Spleen (tissue), 11 donors: ENCODE data around the gene GP1BB. TPM values are rescaled to one million over a fixed set of nuclear protein-coding genes. Genes with fewer than 3 reads are reported as not detected.

Experiments
- DNase-seq: peaks from one replicate; pipeline ENCODE4 v3.0.0-alpha.2; 2020
- H3K27ac ChIP-seq, 8 donors: fragments of 200-600 bp; sonication (generic) in 7 of 8; 1 replicate in 4 of 8; 2 replicates in 4 of 8; pipeline versions ENCODE4 v1.5.0 to v1.8.0; 2016 to 2021; ENCODE audit warnings: inconsistent platforms in 4 of 8, mild to moderate bottlenecking in 4 of 8, moderate library complexity in 1 of 8
- H3K27me3 ChIP-seq, 7 donors: fragments of 200-600 bp; sonication (generic) in 6 of 7; replicated peaks in 1 of 7; 1 replicate in 4 of 7; 2 replicates in 3 of 7; pipeline versions ENCODE4 v1.5.0 to v1.8.0; 2016 to 2021; ENCODE audit warnings: inconsistent platforms in 3 of 7, mild to moderate bottlenecking in 1 of 7
- H3K36me3 ChIP-seq, 6 donors: fragments of 200-600 bp; sonication (generic) in 5 of 6; 1 replicate in 4 of 6; 2 replicates in 2 of 6; pipeline versions ENCODE4 v1.5.0 to v1.8.0; 2016 to 2021; ENCODE audit warnings: inconsistent platforms in 2 of 6
- H3K4me1 ChIP-seq, 6 donors: fragments of 200-600 bp; sonication (generic) in 5 of 6; 1 replicate in 3 of 6; 2 replicates in 3 of 6; pipeline versions ENCODE4 v1.5.0 to v1.8.0; 2016 to 2021; ENCODE audit warnings: inconsistent platforms in 3 of 6
- H3K4me3 ChIP-seq, 8 donors: fragments of 200-600 bp; sonication (generic) in 7 of 8; 1 replicate in 4 of 8; 2 replicates in 4 of 8; pipeline versions ENCODE4 v1.5.0 to v1.8.0; 2016 to 2021; ENCODE audit warnings: inconsistent platforms in 4 of 8, mild to moderate bottlenecking in 4 of 8, moderate library complexity in 2 of 8
- H3K9me3 ChIP-seq, 8 donors: fragments of 200-600 bp; sonication (generic) in 7 of 8; 1 replicate in 4 of 8; 2 replicates in 4 of 8; pipeline versions ENCODE4 v1.5.0 to v1.8.0; 2016 to 2021; ENCODE audit warnings: inconsistent platforms in 4 of 8
- CTCF ChIP-seq, 11 experiments: fragments of 200-600 bp in 7 of 11; fragments of 450-650 bp in 4 of 11; sonication (generic) in 4 of 11; IDR thresholded peaks in 8 of 11; conservative IDR thresholded peaks in 3 of 11; 1 replicate in 7 of 11; 2 replicates in 4 of 11; pipeline versions ENCODE4 v1.4.0 to v1.8.0; 2016 to 2021; ENCODE audit warnings: antibody characterized with exemption in 11 of 11, inconsistent platforms in 4 of 11, mild to moderate bottlenecking in 1 of 11
- POLR2A ChIP-seq, 3 donors: fragments of 450-650 bp; IDR thresholded peaks; one replicate each; pipeline ENCODE4 v1.5.1; 2017; ENCODE audit warnings: antibody characterized with exemption in 3 of 3, mild to moderate bottlenecking in 1 of 3
- POLR2AphosphoS5 ChIP-seq, 3 donors: sonication (generic); formaldehyde crosslinking; IDR thresholded peaks; one replicate each; pipeline ENCODE4 v1.5.1; 2017; ENCODE audit warnings: antibody characterized with exemption in 3 of 3
- WGBS, 5 donors: extraction: QIAGEN DNeasy Blood & Tissue Kit in 3 of 5; methylation state at CpG; one replicate each; pipeline versions ENCODE4 v1.1.5 to v1.1.7; 2013 to 2018; 5-methylcytosine and 5-hydroxymethylcytosine counted together
- intact Hi-C: fragments of 100-400 bp; cut with DNase I; formaldehyde crosslinking; loops from one replicate; pipeline ENCODE4 v1.15.0; 2023; ENCODE audit warnings: low total_unique reads
- polyA plus RNA-seq, 3 donors: library from polyadenylated mRNA; stranded (reverse); fragments of 200-250 nt; gene quantifications; one replicate each; pipeline ENCODE4 v1.2.1, GENCODE V29; 2013
- total RNA-seq, 7 donors: library from RNA; depleted of rRNA in 3 of 7; stranded (reverse); fragments of >200 nt in 3 of 7; fragmentation: NEBNext Ultra II Directional in 4 of 7; extraction: Animal tissue kit (Norgen Biotek cat#: 25700) in 4 of 7; gene quantifications; one replicate each; pipeline versions ENCODE4 v1.1.0 to v1.2.1, GENCODE V29; 2016 to 2021
- donor health status: healthy with polysubstance abuse.
- donor health status: DM: no; HTN: no; CAD: no; lungs with moderate emphysema.
- donor health status: DM: no; HTN: no; CAD: no.
- donor health status: Bipolar disorder and iron deficiency.
- donor health status: healthy.
- donor health status: DM: no; HTN: no; CAD: no.
- donor health status: DM: yes; HTN: yes; CAD: no.

Gene GP1BB
- total and polyA plus RNA-seq, 10 donors = 4.2 to 25.4 (median 13.1) TPM

- intact Hi-C loops = no loop called here
- Histone ChIP-seq H3K4me1 (peaks cover 0 to 4% (median 0%) of the 10 kb centered on the region in 6 donors), H3K9me3 (no peaks in the 10 kb centered on the region), H3K27me3 (peaks cover 0 to 38% (median 11%) of the 10 kb centered on the region in 7 donors), H3K36me3 (no peaks in the 10 kb centered on the region), H3K27ac (no peak overlapping the region), H3K4me3 (no peak overlapping the region)
- no peak for TF ChIP-seq POLR2A (IDR thresholded peaks at IDR 0.05)
- TF ChIP-seq CTCF (IDR thresholded peaks at IDR 0.05 in 8 of 11, conservative IDR thresholded peaks at IDR 0.05 in 3 of 11) = peak; percentile 33 to 88 (median 70)
- WGBS, 5 donors = 37 to 61% (median 45%) methylated on average over 7 to 14 of the region's 14 CpGs
- peak; percentile 90 for DNase-seq
Observed at GRCh38 chr22:19679522-19680101, 43.7 kb upstream of the GP1BB start.

GRCh38 chr22:19680287-19680881, 43.0 kb upstream of the GP1BB start:
- intact Hi-C loops = no loop called here
- 88 to 93% (median 91%) methylated on average over 11 to 16 of the region's 16 CpGs for WGBS, 5 donors
- peaks cover 0 to 4% (median 0%) of the 10 kb centered on the region in 6 donors for H3K4me1 ChIP-seq
- no peak overlapping the region for H3K4me3 ChIP-seq
- DNase-seq = no peak
- no peak overlapping the region for H3K27ac ChIP-seq
- no peaks in the 10 kb centered on the region for H3K36me3 ChIP-seq
- no peak for TF ChIP-seq POLR2AphosphoS5 (IDR thresholded peaks at IDR 0.05)
- TF ChIP-seq CTCF (IDR thresholded peaks at IDR 0.05 in 8 of 11, conservative IDR thresholded peaks at IDR 0.05 in 3 of 11) = no peak
- no peak for TF ChIP-seq POLR2A (IDR thresholded peaks at IDR 0.05)
- H3K9me3 ChIP-seq = no peaks in the 10 kb centered on the region
- H3K27me3 ChIP-seq = peaks cover 0 to 36% (median 11%) of the 10 kb centered on the region in 7 donors

- no peak overlapping the region for H3K27ac ChIP-seq
- no peak for DNase-seq
- H3K4me1 ChIP-seq = peaks cover 0 to 4% (median 0%) of the 10 kb centered on the region in 6 donors
- H3K27me3 ChIP-seq = peaks cover 0 to 33% (median 11%) of the 10 kb centered on the region in 7 donors
- H3K4me3 ChIP-seq = no peak overlapping the region
- no peak for TF ChIP-seq POLR2AphosphoS5 (IDR thresholded peaks at IDR 0.05)
- intact Hi-C loops = no loop called here
- H3K9me3 ChIP-seq = no peaks in the 10 kb centered on the region
- no peaks in the 10 kb centered on the region for H3K36me3 ChIP-seq
- WGBS, 5 donors = 76 to 84% (median 81%) methylated on average over 11 of the region's 11 CpGs
Observed at GRCh38 chr22:19680911-19681862, 42.2 kb upstream of the GP1BB start.

GRCh38 chr22:19681863-19682245, 41.5 kb upstream of the GP1BB start:
- TF ChIP-seq POLR2AphosphoS5 (IDR thresholded peaks at IDR 0.05) (no peak), POLR2A (IDR thresholded peaks at IDR 0.05) (no peak), CTCF (IDR thresholded peaks at IDR 0.05 in 8 of 11, conservative IDR thresholded peaks at IDR 0.05 in 3 of 11) (no peak)
- intact Hi-C loops = no loop called here

More at GRCh38 chr22:19681863-19682245, 41.5 kb upstream of the GP1BB start:
- Histone ChIP-seq H3K27ac (no peak overlapping the region), H3K4me1 (peaks cover 0 to 4% (median 0%) of the 10 kb centered on the region in 6 donors), H3K4me3 (no peak overlapping the region), H3K36me3 (no peaks in the 10 kb centered on the region), H3K27me3 (peaks cover 0 to 33% (median 11%) of the 10 kb centered on the region in 7 donors), H3K9me3 (no peaks in the 10 kb centered on the region)
- no peak for DNase-seq
- WGBS, 5 donors = 83 to 93% (median 86%) methylated on average over 6 of the region's 6 CpGs
